22Rv1 (cell line): ENCODE data around the gene RHOG.

Source experiments
- H3K27ac ChIP-seq: fragments of 450-650 bp; 2 replicates; pipeline ENCODE4 v1.5.1; 2017
- CTCF ChIP-seq: fragments of 450-650 bp; IDR thresholded peaks from 2 replicates; pipeline ENCODE4 v1.5.1; 2017; ENCODE audit warnings: mild to moderate bottlenecking
- ZFX ChIP-seq: fragments of 450-650 bp; IDR thresholded peaks from 2 replicates; pipeline ENCODE4 v1.6.1; 2017; ENCODE audit warnings: antibody characterized with exemption, borderline replicate concordance

RHOG gene

GRCh38 chr11:3833449-3833848 lies 7.3 kb downstream of the RHOG start:
- no peak overlapping the region for H3K27ac ChIP-seq
- TF ChIP-seq CTCF (no peak), ZFX (no peak)

- no peak for TF ChIP-seq ZFX
- TF ChIP-seq CTCF = no peak
- H3K27ac ChIP-seq = no peak overlapping the region
Measured at GRCh38 chr11:3832816-3833215, 7.9 kb downstream of the RHOG start.

- TF ChIP-seq ZFX (no peak), CTCF (no peak)
- H3K27ac ChIP-seq = no peak overlapping the region
Measured at GRCh38 chr11:3831378-3832239, 9.2 kb downstream of the RHOG start.

GRCh38 chr11:3830730-3831129 lies 10.0 kb downstream of the RHOG start:
- TF ChIP-seq ZFX = no peak
- no peak for TF ChIP-seq CTCF
- H3K27ac ChIP-seq = no peak overlapping the region

- H3K27ac ChIP-seq = no peak overlapping the region
- TF ChIP-seq ZFX (no peak), CTCF (no peak)
Measured at GRCh38 chr11:3830088-3830487, 10.7 kb downstream of the RHOG start.

GRCh38 chr11:3827434-3828186 lies 13.1 kb downstream of the RHOG start:
- H3K27ac ChIP-seq = no peak overlapping the region
- TF ChIP-seq ZFX = no peak
- no peak for TF ChIP-seq CTCF

GRCh38 chr11:3826721-3827120 lies 14.0 kb downstream of the RHOG start:
- no peak overlapping the region for H3K27ac ChIP-seq
- TF ChIP-seq CTCF = no peak
- TF ChIP-seq ZFX = no peak
